GM12878 (cell line): Measurements from ENCODE around the gene FBN2. TPM values are rescaled to one million over a fixed set of nuclear protein-coding genes. Genes with fewer than 3 reads are reported as not detected.

Source experiments
- ATAC-seq: fragments of 200-7000 bp; cut with Tn5 transposase; 3 replicates; pipeline ENCODE4 v1.9.1; 2020; ENCODE audit warnings: mild to moderate bottlenecking, moderate library complexity
- BruUV-seq: library from RNA; stranded (reverse); fragments of 400-500 nt; replicated peaks from 2 replicates; lab custom pipeline; 2021; lab: Mats Ljungman, UMichigan
- CTCF ChIA-PET: fragments of 300-600 bp; sonication (Branson Sonifier 250); formaldehyde crosslinking; extraction: SDS; loops from one replicate; lab custom pipeline; 2021; ENCODE audit warnings: inconsistent platforms; lab: Yijun Ruan, JAX
- POLR2A ChIA-PET: fragments of 350-600 bp; formaldehyde crosslinking; extraction: SDS; loops from one replicate; lab custom pipeline; 2021; ENCODE audit warnings: inconsistent platforms; lab: Charles Lee
- RAD21 ChIA-PET: fragments of 300-600 bp; sonication (Branson Sonifier 250); formaldehyde crosslinking; loops from one replicate; lab custom pipeline; 2023; ENCODE audit warnings: antibody characterized with exemption; ENCODE audit not compliant: unreplicated experiment; lab: Charles Lee
- SMC1A ChIA-PET: fragments of 300-600 bp; sonication (Branson Sonifier 250); formaldehyde crosslinking; loops from one replicate; lab custom pipeline; 2023; ENCODE audit not compliant: unreplicated experiment, uncharacterized antibody; lab: Charles Lee
- DNase-seq: peaks from one replicate; pipeline ENCODE4 v3.0.0-alpha.2; 2011; ENCODE audit warnings: low read depth, low spot score
- FAIRE-seq: peaks from 3 replicates; lab custom pipeline; 2011; peaks lifted over from hg19 to GRCh38; lab: Jason Lieb, UNC
- H2AFZ ChIP-seq: 2 replicates; pipeline ENCODE4 v1.6.0; 2011; ENCODE audit warnings: low read depth, low read length, control low read depth; ENCODE audit not compliant: control insufficient read depth
- H3K27ac ChIP-seq: 2 replicates; pipeline ENCODE4 v1.5.1; 2011; ENCODE audit warnings: control low read depth; ENCODE audit not compliant: control insufficient read depth, insufficient read depth
- H3K27me3 ChIP-seq, 2 experiments: replicated peaks in 1 of 2; 2 replicates each; pipeline versions ENCODE4 v1.6.0 to v1.6.1; 2011; ENCODE audit warnings: low read length in 1 of 2; ENCODE audit not compliant: control insufficient read depth in 2 of 2, insufficient read depth in 2 of 2
- H3K36me3 ChIP-seq, 2 experiments: 2 replicates each; pipeline ENCODE4 v1.5.1; 2011; ENCODE audit warnings: low read length in 1 of 2; ENCODE audit not compliant: control insufficient read depth in 2 of 2, insufficient read depth in 2 of 2
- H3K4me1 ChIP-seq: 2 replicates; pipeline ENCODE4 v1.6.1; 2011; ENCODE audit warnings: mild to moderate bottlenecking, low read length, moderate library complexity, mixed read lengths; ENCODE audit not compliant: control insufficient read depth, insufficient read depth
- H3K4me2 ChIP-seq: 2 replicates; pipeline ENCODE4 v1.6.0; 2011; ENCODE audit warnings: control low read depth; ENCODE audit not compliant: control insufficient read depth, insufficient read depth
- H3K4me3 ChIP-seq: fragments of 200-600 bp; sonication (generic); 2 replicates; pipeline ENCODE4 v1.5.1; 2016
- H3K79me2 ChIP-seq: 2 replicates; pipeline ENCODE4 v1.6.0; 2011; ENCODE audit warnings: low read length; ENCODE audit not compliant: control insufficient read depth, insufficient read depth
- H3K9ac ChIP-seq: 2 replicates; pipeline ENCODE4 v1.8.0; 2011; ENCODE audit warnings: low read length, control low read depth, mixed read lengths; ENCODE audit not compliant: control insufficient read depth, insufficient read depth
- H3K9me3 ChIP-seq: replicated peaks from 3 replicates; pipeline ENCODE4 v1.5.1; 2011; ENCODE audit warnings: mild to moderate bottlenecking, low read length; ENCODE audit not compliant: control insufficient read depth, insufficient read depth
- H4K20me1 ChIP-seq: 2 replicates; pipeline ENCODE4 v1.6.0; 2011; ENCODE audit not compliant: control insufficient read depth, insufficient read depth
- BRCA1 ChIP-seq: IDR thresholded peaks from 2 replicates; pipeline ENCODE4 v1.6.1; 2011; ENCODE audit warnings: low read depth, low read length, improper control_type of control experiment
- EZH2 ChIP-seq: IDR thresholded peaks from 2 replicates; pipeline ENCODE4 v1.6.1; 2012; ENCODE audit warnings: low read depth, mild to moderate bottlenecking, control low read depth, inconsistent platforms, low read length, borderline replicate concordance; ENCODE audit not compliant: control insufficient read depth
- FOXM1 ChIP-seq: IDR thresholded peaks from 2 replicates; pipeline ENCODE4 v1.6.1; 2012; ENCODE audit warnings: low read depth, mild to moderate bottlenecking, inconsistent platforms, low read length, moderate library complexity
- HDGF ChIP-seq: fragments of 450-650 bp; IDR thresholded peaks from 2 replicates; pipeline ENCODE4 v1.6.1; 2016; ENCODE audit warnings: antibody characterized with exemption
- IRF4 ChIP-seq: IDR thresholded peaks from 2 replicates; pipeline ENCODE4 v1.6.1; 2011; ENCODE audit warnings: low read depth, low read length
- NR2C1 ChIP-seq: fragments of 450-650 bp; IDR thresholded peaks from 2 replicates; pipeline ENCODE4 v1.6.1; 2017; ENCODE audit warnings: antibody characterized with exemption, mild to moderate bottlenecking, moderate library complexity
- RAD21 ChIP-seq: IDR thresholded peaks from 2 replicates; pipeline ENCODE4 v1.6.1; 2011; ENCODE audit warnings: mild to moderate bottlenecking, low read depth, low read length, moderate library complexity; ENCODE audit not compliant: insufficient read depth
- ZNF217 ChIP-seq: fragments of 450-650 bp; IDR thresholded peaks from 2 replicates; pipeline ENCODE4 v1.6.1; 2017; ENCODE audit warnings: antibody characterized with exemption, mild to moderate bottlenecking
- WGBS: methylation state at CpG from one replicate; pipeline ENCODE4 v1.1.6; 2016; ENCODE audit warnings: low lambda C conversion rate; ENCODE audit not compliant: insufficient replicate concordance, insufficient coverage; ENCODE audit errors: missing lambda C conversion rate; 5-methylcytosine and 5-hydroxymethylcytosine counted together
- in situ Hi-C: fragments of 300-500 bp; cut with MboI; formaldehyde crosslinking; loops from 9 replicates; pipeline ENCODE4 v1.14.3; 2018; ENCODE audit warnings: mixed read lengths
- intact Hi-C: fragments of 100-400 bp; cut with micrococcal nuclease; formaldehyde crosslinking; loops from one replicate; pipeline ENCODE4 v1.14.2; 2022; ENCODE audit not compliant: unreplicated experiment
- polyA plus RNA-seq, 11 experiments: library from polyadenylated mRNA; depleted of rRNA in 4 of 11; unstranded in 6 of 11; stranded (reverse) in 5 of 11; fragments of >200 nt; fragmentation: Nextera tagmentation in 4 of 11; fragmentation: Illumina TruSeq in 1 of 11; extraction: Ambion mirVana in 4 of 11; extraction: Trizol in 1 of 11; gene quantifications; 1 replicate in 1 of 11; 2 replicates in 10 of 11; pipeline versions ENCODE4 v1.2.1 to v1.2.3, GENCODE V29; 2011 to 2016; ENCODE audit warnings: inconsistent platforms in 2 of 11, missing spikeins in 2 of 11, low read depth in 1 of 11
- total RNA-seq, 4 experiments: library from RNA; depleted of rRNA in 3 of 4; stranded (reverse); fragments of >200 nt in 3 of 4; fragmentation: Illumina TruSeq in 1 of 4; extraction: Trizol in 1 of 4; gene quantifications; 2 replicates each; pipeline versions ENCODE4 v1.2.1 to v1.2.3, GENCODE V29; 2013 to 2021
- TF ChIP-seq, protein P1 (sequence below): IDR thresholded peaks from 2 replicates; pipeline ENCODE4 v1.6.1; 2011; ENCODE audit warnings: low read depth, low read length, improper control_type of control experiment, borderline replicate concordance

FBN2 gene
- total and polyA plus RNA-seq, 10 of the 15 experiments (the other 5 are each of a cell fraction or from before 2014, with no cell fraction given): 0.01 to 0.98 (median 0.10) TPM; not detected in 3

GRCh38 chr5:128378196-128378595, 159.8 kb downstream of the FBN2 start:
- ATAC-seq (0 out of 3 replicates have a peak, but pooled peaks have one; percentile 32), FAIRE-seq (no peak), DNase-seq (no peak)
- Histone ChIP-seq H3K4me2 (no peak overlapping the region), H3K79me2 (no peaks in the 10 kb centered on the region), H3K9me3 (no peaks in the 10 kb centered on the region), H3K9ac (no peak overlapping the region), H4K20me1 (no peaks in the 10 kb centered on the region), H3K4me3 (no peak overlapping the region), H3K27me3 (no peaks in the 10 kb centered on the region), H2AFZ (no peak overlapping the region), H3K36me3 (no peaks in the 10 kb centered on the region), H3K27ac (no peak overlapping the region), H3K4me1 (no peaks in the 10 kb centered on the region)
- SMC1A ChIA-PET: interaction anchor here (0.6 kb wide), 1 partner anchor 37 kb away, joined by 3 read pairs; no protein-coding TSS in a partner anchor
- CTCF ChIA-PET: interaction anchor here (0.5 kb wide), 1 partner anchor 286 kb away, joined by 3 read pairs; no protein-coding TSS in a partner anchor
- TF ChIP-seq, protein P1, sequence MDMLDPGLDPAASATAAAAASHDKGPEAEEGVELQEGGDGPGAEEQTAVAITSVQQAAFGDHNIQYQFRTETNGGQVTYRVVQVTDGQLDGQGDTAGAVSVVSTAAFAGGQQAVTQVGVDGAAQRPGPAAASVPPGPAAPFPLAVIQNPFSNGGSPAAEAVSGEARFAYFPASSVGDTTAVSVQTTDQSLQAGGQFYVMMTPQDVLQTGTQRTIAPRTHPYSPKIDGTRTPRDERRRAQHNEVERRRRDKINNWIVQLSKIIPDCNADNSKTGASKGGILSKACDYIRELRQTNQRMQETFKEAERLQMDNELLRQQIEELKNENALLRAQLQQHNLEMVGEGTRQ: no peak
- TF ChIP-seq RAD21: no peak
- RAD21 ChIA-PET: no interaction called here
- POLR2A ChIA-PET: interaction anchor here (0.7 kb wide), 1 partner anchor 495 kb away, joined by 3 read pairs; no protein-coding TSS in a partner anchor
- intact Hi-C loops (no loop called here), in situ Hi-C loops (no loop called here)
- no TSS peak for BruUV-seq
- 3% methylated on average over 2 of the region's 2 CpGs for WGBS

GRCh38 chr5:128376577-128376976, 161.5 kb downstream of the FBN2 start:
- ChIA-PET POLR2A (no interaction called here), SMC1A (interaction anchor here (0.8 to 1.4 kb wide), 4 partner anchors 14 to 50 kb away, joined by 3 to 4 read pairs (median 3); no protein-coding TSS in a partner anchor), RAD21 (no interaction called here), CTCF (interaction anchor here (0.8 kb wide), 1 partner anchor 10 kb away, joined by 3 read pairs; no protein-coding TSS in a partner anchor)
- Histone ChIP-seq H3K4me3 (no peak overlapping the region), H3K4me1 (no peaks in the 10 kb centered on the region), H3K27me3 (no peaks in the 10 kb centered on the region), H4K20me1 (no peaks in the 10 kb centered on the region), H3K27ac (no peak overlapping the region), H3K9me3 (no peaks in the 10 kb centered on the region), H3K79me2 (no peaks in the 10 kb centered on the region), H3K9ac (no peak overlapping the region), H3K4me2 (no peak overlapping the region), H2AFZ (no peak overlapping the region), H3K36me3 (no peaks in the 10 kb centered on the region)
- FAIRE-seq (no peak), DNase-seq (no peak), ATAC-seq (no peak)
- intact Hi-C loops (no loop called here), in situ Hi-C loops (no loop called here)
- BruUV-seq: no TSS peak
- TF ChIP-seq NR2C1: no peak
- no peak for TF ChIP-seq EZH2
- TF ChIP-seq BRCA1: no peak
- no peak for TF ChIP-seq FOXM1
- no peak for TF ChIP-seq IRF4
- no peak for TF ChIP-seq HDGF
- no peak for TF ChIP-seq ZNF217
- 9% methylated on average over 1 of the region's 1 CpG for WGBS
